SK-N-SH (cell line): ENCODE data around the gene TBC1D2. TPM values are rescaled to one million over a fixed set of nuclear protein-coding genes. Genes with fewer than 3 reads are reported as not detected.

ENCODE experiments used
- CTCF ChIA-PET: fragments of 300-600, 350-600 bp; formaldehyde crosslinking; extraction: SDS; loops from one replicate; lab custom pipeline; 2021; lab: Yijun Ruan, JAX
- POLR2A ChIA-PET: fragments of 350-600 bp; sonication (Branson Sonifier 250); formaldehyde crosslinking; extraction: SDS; loops from one replicate; lab custom pipeline; 2020; ENCODE audit warnings: antibody characterized with exemption, inconsistent platforms; lab: Yijun Ruan, JAX
- DNase-seq: peaks from one replicate; pipeline ENCODE4 v3.0.0; 2012
- H2AFZ ChIP-seq: fragments of 200-600 bp; sonication (generic); 2 replicates; pipeline ENCODE4 v1.8.1; 2016; ENCODE audit warnings: antibody characterized with exemption, mild to moderate bottlenecking, low read depth
- H3F3A ChIP-seq: fragments of 200-600 bp; sonication (generic); replicated peaks from 2 replicates; pipeline ENCODE3; 2016; ENCODE audit warnings: antibody characterized with exemption, mild to moderate bottlenecking; ENCODE audit not compliant: insufficient read depth
- H3K27ac ChIP-seq, 2 experiments: fragments of 200-500 bp in 1 of 2; fragments of 200-600 bp in 1 of 2; sonication (Bioruptor generic) in 1 of 2; sonication (generic), shearing (Covaris generic) in 1 of 2; 2 replicates each; pipeline versions ENCODE4 v1.5.1 to v1.6.1; 2014 to 2016; ENCODE audit warnings: low read depth in 2 of 2, inconsistent platforms in 1 of 2, low read length in 1 of 2, mild to moderate bottlenecking in 1 of 2, mixed read lengths in 1 of 2
- H3K27me3 ChIP-seq: fragments of 200-600 bp; sonication (generic), shearing (Covaris generic); 2 replicates; pipeline ENCODE4 v1.6.1; 2016; ENCODE audit warnings: mixed run types; ENCODE audit not compliant: insufficient read depth
- H3K36me3 ChIP-seq, 2 experiments: fragments of 200-500 bp in 1 of 2; fragments of 200-600 bp in 1 of 2; sonication (Bioruptor generic) in 1 of 2; sonication (generic) in 1 of 2; replicated peaks in 1 of 2; 2 replicates each; pipeline versions ENCODE3 to v1.5.1; 2014 to 2016; ENCODE audit warnings: low read length in 1 of 2, mild to moderate bottlenecking in 1 of 2; ENCODE audit not compliant: insufficient read depth in 2 of 2, control insufficient read depth in 1 of 2
- H3K4me1 ChIP-seq, 2 experiments: fragments of 200-500 bp in 1 of 2; fragments of 200-600 bp in 1 of 2; sonication (Bioruptor generic) in 1 of 2; sonication (generic), shearing (Covaris generic) in 1 of 2; 2 replicates each; pipeline versions ENCODE4 v1.5.1 to v1.6.1; 2014 to 2016; ENCODE audit warnings: low read depth in 1 of 2, low read length in 1 of 2, mixed run types in 1 of 2; ENCODE audit not compliant: insufficient read depth in 2 of 2, control insufficient read depth in 1 of 2
- H3K4me2 ChIP-seq: fragments of 200-600 bp; sonication (generic), shearing (Covaris generic); 2 replicates; pipeline ENCODE4 v1.6.1; 2017; ENCODE audit warnings: mixed run types
- H3K4me3 ChIP-seq, 2 experiments: fragments of 200-500 bp in 1 of 2; fragments of 200-600 bp in 1 of 2; sonication (Bioruptor generic) in 1 of 2; sonication (generic), shearing (Covaris generic) in 1 of 2; 2 replicates each; pipeline versions ENCODE4 v1.5.1 to v1.8.1; 2014 to 2016; ENCODE audit warnings: low read depth in 2 of 2, inconsistent platforms in 1 of 2, low read length in 1 of 2, mild to moderate bottlenecking in 1 of 2, mixed read lengths in 1 of 2, moderate library complexity in 1 of 2
- H3K79me2 ChIP-seq: fragments of 200-600 bp; sonication (generic); 2 replicates; pipeline ENCODE4 v1.8.1; 2017; ENCODE audit warnings: mild to moderate bottlenecking; ENCODE audit not compliant: insufficient read depth
- H3K9ac ChIP-seq: fragments of 200-600 bp; sonication (generic); 2 replicates; pipeline ENCODE4 v1.6.1; 2017; ENCODE audit warnings: mixed run types
- H3K9me2 ChIP-seq: fragments of 200-600 bp; sonication (generic); 2 replicates; pipeline ENCODE4 v1.6.1; 2017; ENCODE audit warnings: mixed run types
- H3K9me3 ChIP-seq: fragments of 200-600 bp; sonication (generic); 2 replicates; pipeline ENCODE4 v1.6.1; 2017; ENCODE audit warnings: mixed run types, mild to moderate bottlenecking, moderate library complexity
- H4K20me1 ChIP-seq: fragments of 200-600 bp; sonication (generic); 2 replicates; pipeline ENCODE4 v1.6.1; 2017; ENCODE audit warnings: mild to moderate bottlenecking, mixed run types; ENCODE audit not compliant: insufficient read depth
- CHD2 ChIP-seq: fragments of 150-350 bp; IDR thresholded peaks from 2 replicates; pipeline ENCODE4 v1.6.1; 2018; ENCODE audit warnings: low read length; ENCODE audit not compliant: partially characterized antibody
- FOSL2 ChIP-seq: IDR thresholded peaks from 2 replicates; pipeline ENCODE4 v1.4.0; 2012; ENCODE audit warnings: low read depth, mild to moderate bottlenecking, moderate library complexity, borderline replicate concordance
- GATA2 ChIP-seq: sonication (generic); formaldehyde crosslinking; IDR thresholded peaks from 2 replicates; pipeline ENCODE4 v1.5.0; 2020; ENCODE audit warnings: mild to moderate bottlenecking, missing genetic modification reagents
- IRF3 ChIP-seq: fragments of 150-350 bp; IDR thresholded peaks from 2 replicates; pipeline ENCODE4 v1.6.1; 2016; ENCODE audit warnings: mild to moderate bottlenecking, low read depth, low read length
- JUND ChIP-seq: IDR thresholded peaks from 2 replicates; pipeline ENCODE4 v1.4.0; 2012
- MAX ChIP-seq: IDR thresholded peaks from 2 replicates; pipeline ENCODE4 v1.4.0; 2012; ENCODE audit warnings: low read depth
- MEF2A ChIP-seq: IDR thresholded peaks from 2 replicates; pipeline ENCODE4 v1.4.0; 2012; ENCODE audit warnings: low read depth, borderline replicate concordance
- MXI1 ChIP-seq: IDR thresholded peaks from 2 replicates; pipeline ENCODE4 v1.6.1; 2012; ENCODE audit warnings: mild to moderate bottlenecking, low read depth, low read length, improper control_type of control experiment
- REST ChIP-seq: IDR thresholded peaks from 2 replicates; pipeline ENCODE4 v1.6.1; 2012; ENCODE audit warnings: mild to moderate bottlenecking, low read depth, low read length, moderate library complexity
- TEAD4 ChIP-seq: IDR thresholded peaks from 2 replicates; pipeline ENCODE4 v1.4.0; 2012; ENCODE audit warnings: mild to moderate bottlenecking, borderline replicate concordance; ENCODE audit not compliant: insufficient read depth
- ZBTB33 ChIP-seq: IDR thresholded peaks from 2 replicates; pipeline ENCODE4 v1.4.0; 2012; ENCODE audit warnings: low read depth, borderline replicate concordance
- WGBS: methylation state at CpG from one replicate; pipeline ENCODE4 v1.1.6; 2017; ENCODE audit warnings: low lambda C conversion rate; 5-methylcytosine and 5-hydroxymethylcytosine counted together
- polyA plus RNA-seq, 3 experiments: library from polyadenylated mRNA; depleted of rRNA; stranded (reverse); fragments of >200 nt; gene quantifications; 2 replicates each; pipeline ENCODE4 v1.2.3, GENCODE V29; 2012

Gene TBC1D2
- polyA plus RNA-seq, 1 of the 3 experiments (the other 2 are of a cell fraction), result 5.6 TPM

GRCh38 chr9:98272083-98272482, 16.6 kb upstream of the TBC1D2 start:
- no peaks in the 10 kb centered on the region for H3K4me1 ChIP-seq
- H3K4me3 ChIP-seq, result no peak overlapping the region
- ChIA-PET POLR2A (no interaction called here), CTCF (interaction anchor here (1.3 kb wide), 2 partner anchors 9 to 44 kb away, joined by 3 to 4 read pairs; no protein-coding TSS in a partner anchor)
- no peaks in the 10 kb centered on the region for H3F3A ChIP-seq
- no peaks in the 10 kb centered on the region for H3K36me3 ChIP-seq
- H3K27me3 ChIP-seq, result peaks cover 8% of the 10 kb centered on the region; the same call in 1 of the 2 replicates
- no peak overlapping the region for H3K27ac ChIP-seq
- H3K9me3 ChIP-seq, result no peaks in the 10 kb centered on the region
- no peaks in the 10 kb centered on the region for H3K79me2 ChIP-seq
- no peaks in the 10 kb centered on the region for H3K9me2 ChIP-seq
- no peak overlapping the region for H2AFZ ChIP-seq
- H3K9ac ChIP-seq, result no peak overlapping the region
- no peak for DNase-seq
- TF ChIP-seq ZBTB33 (no peak), IRF3 (no peak), MXI1 (no peak), FOSL2 (no peak), CHD2 (no peak), GATA2 (CRISPR knock-in tag) (no peak), JUND (no peak), TEAD4 (no peak), MAX (no peak), MEF2A (no peak), REST (no peak)
- TF ChIP-seq, all 33 proteins: peak for 0
- Histone ChIP-seq H3K4me2 (no peak overlapping the region), H4K20me1 (no peaks in the 10 kb centered on the region)
- WGBS, result 69% methylated on average over 3 of the region's 3 CpGs
